Measurements from ENCODE around the gene ZNF45.

DNA sequence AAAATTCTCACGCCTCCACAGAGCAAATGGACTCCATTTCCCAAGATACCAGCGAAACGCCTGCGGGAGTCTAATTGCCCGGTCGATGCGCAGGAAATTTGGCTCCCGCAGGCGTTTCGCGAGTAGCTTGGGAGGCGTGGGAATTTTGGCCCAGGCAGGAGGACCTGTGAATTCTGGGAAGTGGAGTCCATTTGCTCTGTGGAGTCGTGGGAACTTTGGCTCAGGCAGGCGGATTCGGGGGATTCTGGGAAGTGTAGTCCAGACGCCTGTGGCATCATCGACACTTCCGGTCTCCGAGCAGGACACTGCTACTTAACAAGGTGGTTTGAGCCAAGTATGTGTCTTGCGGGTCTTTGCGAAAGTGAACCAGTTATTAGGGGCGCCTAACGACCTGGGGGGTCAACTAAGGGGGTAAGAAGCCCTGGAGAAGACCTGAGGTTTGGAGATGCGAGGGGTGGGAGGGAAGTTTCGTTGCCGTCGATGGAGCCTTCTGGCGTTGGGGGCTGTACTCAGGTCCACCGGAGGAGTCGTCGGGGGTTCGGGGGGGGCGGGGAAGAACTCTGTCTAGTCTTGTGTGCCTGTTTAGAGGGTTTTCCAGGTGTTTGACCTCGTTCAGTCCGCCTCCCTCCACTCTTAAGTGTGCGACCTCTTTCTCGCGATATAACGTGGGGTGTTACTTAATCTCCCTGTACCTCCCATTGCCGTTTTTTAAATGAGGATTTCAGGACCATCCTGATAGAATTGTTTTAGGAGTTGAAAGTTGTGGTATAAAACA lies 49.0 kb upstream of the ZNF45 start, which contains the start of gene ZNF155:
- TF ChIP-seq, protein P1, sequence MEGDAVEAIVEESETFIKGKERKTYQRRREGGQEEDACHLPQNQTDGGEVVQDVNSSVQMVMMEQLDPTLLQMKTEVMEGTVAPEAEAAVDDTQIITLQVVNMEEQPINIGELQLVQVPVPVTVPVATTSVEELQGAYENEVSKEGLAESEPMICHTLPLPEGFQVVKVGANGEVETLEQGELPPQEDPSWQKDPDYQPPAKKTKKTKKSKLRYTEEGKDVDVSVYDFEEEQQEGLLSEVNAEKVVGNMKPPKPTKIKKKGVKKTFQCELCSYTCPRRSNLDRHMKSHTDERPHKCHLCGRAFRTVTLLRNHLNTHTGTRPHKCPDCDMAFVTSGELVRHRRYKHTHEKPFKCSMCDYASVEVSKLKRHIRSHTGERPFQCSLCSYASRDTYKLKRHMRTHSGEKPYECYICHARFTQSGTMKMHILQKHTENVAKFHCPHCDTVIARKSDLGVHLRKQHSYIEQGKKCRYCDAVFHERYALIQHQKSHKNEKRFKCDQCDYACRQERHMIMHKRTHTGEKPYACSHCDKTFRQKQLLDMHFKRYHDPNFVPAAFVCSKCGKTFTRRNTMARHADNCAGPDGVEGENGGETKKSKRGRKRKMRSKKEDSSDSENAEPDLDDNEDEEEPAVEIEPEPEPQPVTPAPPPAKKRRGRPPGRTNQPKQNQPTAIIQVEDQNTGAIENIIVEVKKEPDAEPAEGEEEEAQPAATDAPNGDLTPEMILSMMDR (IDR thresholded peaks at IDR 0.05), result no peak
- TF ChIP-seq POLR2A (IDR thresholded peaks at IDR 0.05), result peak in 1 of 2 donors; percentile 26
